DND-41 (cell line): ENCODE measurements around the gene HES6.

Source experiments
- CTCF ChIP-seq: IDR thresholded peaks from 2 replicates; pipeline ENCODE4 v1.5.1; 2012; ENCODE audit warnings: borderline replicate concordance, low read length, moderate library complexity, mild to moderate bottlenecking; ENCODE audit not compliant: poor library complexity, severe bottlenecking; ENCODE audit errors: extremely low read depth
- EZH2 ChIP-seq: IDR thresholded peaks from 3 replicates; pipeline ENCODE4 v1.6.1; 2012; ENCODE audit warnings: borderline replicate concordance, low read depth, mild to moderate bottlenecking, moderate library complexity, low read length, inconsistent platforms; ENCODE audit not compliant: severe bottlenecking

- TF ChIP-seq CTCF (no peak), EZH2 (no peak)
Measured at GRCh38 chr2:238203973-238204683, 35.7 kb downstream of the HES6 start.
